H1 (cell line): ENCODE measurements around the gene ING4. TPM values are rescaled to one million over a fixed set of nuclear protein-coding genes. Genes with fewer than 3 reads are reported as not detected.

ENCODE experiments used
- CTCF ChIA-PET: fragments of 300-600 bp; sonication (Branson Sonifier 250); formaldehyde crosslinking; loops from one replicate; lab custom pipeline; 2021; ENCODE audit not compliant: partially characterized antibody; lab: Charles Lee
- POLR2A ChIA-PET: fragments of 300-600 bp; sonication (Branson Sonifier 250); formaldehyde crosslinking; loops from one replicate; lab custom pipeline; 2021; ENCODE audit warnings: inconsistent platforms; ENCODE audit not compliant: partially characterized antibody; lab: Charles Lee
- DNase-seq, 2 experiments: peaks; one replicate each; pipeline versions ENCODE4 v3.0.0 to v3.0.0-alpha.2; 2010 to 2022; ENCODE audit warnings: low spot score in 2 of 2, low read depth in 1 of 2, mixed read lengths in 1 of 2
- FAIRE-seq: peaks from 2 replicates; lab custom pipeline; 2011; peaks lifted over from hg19 to GRCh38; lab: Jason Lieb, UNC
- H2AFZ ChIP-seq: 2 replicates; pipeline ENCODE4 v1.8.1; 2012; ENCODE audit warnings: low read length, inconsistent platforms
- H2AK5ac ChIP-seq: 2 replicates; pipeline ENCODE4 v1.6.1; 2013; ENCODE audit warnings: low read depth, low read length
- H2BK120ac ChIP-seq: replicated peaks from 2 replicates; pipeline ENCODE3; 2013; ENCODE audit warnings: low read depth, low read length, inconsistent platforms
- H2BK12ac ChIP-seq: 2 replicates; pipeline ENCODE4 v1.6.1; 2013; ENCODE audit warnings: low read depth, low read length
- H2BK15ac ChIP-seq: 2 replicates; pipeline ENCODE4 v1.6.1; 2013; ENCODE audit warnings: low read length
- H2BK20ac ChIP-seq: 2 replicates; pipeline ENCODE4 v1.6.1; 2013; ENCODE audit warnings: low read length
- H2BK5ac ChIP-seq: 2 replicates; pipeline ENCODE4 v1.6.1; 2013; ENCODE audit warnings: low read depth, low read length
- H3K14ac ChIP-seq: 2 replicates; pipeline ENCODE4 v1.6.1; 2013; ENCODE audit warnings: inconsistent platforms; ENCODE audit not compliant: insufficient read length
- H3K18ac ChIP-seq: 2 replicates; pipeline ENCODE4 v1.6.1; 2013; ENCODE audit warnings: low read length; ENCODE audit errors: extremely low read depth
- H3K23ac ChIP-seq: 2 replicates; pipeline ENCODE4 v1.6.1; 2013; ENCODE audit warnings: inconsistent platforms; ENCODE audit not compliant: insufficient read length
- H3K23me2 ChIP-seq: 2 replicates; pipeline ENCODE4 v1.6.1; 2013; ENCODE audit warnings: low read depth, low read length
- H3K27ac ChIP-seq: 2 replicates; pipeline ENCODE4 v1.6.1; 2011; ENCODE audit warnings: low read depth, low read length, inconsistent platforms
- H3K27me3 ChIP-seq, 4 experiments: replicated peaks in 1 of 4; 1 replicate in 1 of 4; 2 replicates in 3 of 4; pipeline versions ENCODE4 v1.6.1 to v1.8.1; 2011 to 2013; ENCODE audit warnings: low read length in 3 of 4, mild to moderate bottlenecking in 3 of 4, inconsistent platforms in 2 of 4, mixed read lengths in 2 of 4, moderate library complexity in 1 of 4; ENCODE audit not compliant: control insufficient read depth in 3 of 4, insufficient read depth in 3 of 4; ENCODE audit errors: extremely low read depth in 1 of 4
- H3K36me3 ChIP-seq, 4 experiments: 2 replicates each; pipeline versions ENCODE4 v1.6.1 to v1.8.1; 2011 to 2013; ENCODE audit warnings: mild to moderate bottlenecking in 4 of 4, low read length in 3 of 4, moderate library complexity in 2 of 4, control low read depth in 1 of 4, inconsistent platforms in 1 of 4; ENCODE audit not compliant: insufficient read depth in 4 of 4, control insufficient read depth in 2 of 4
- H3K4ac ChIP-seq: replicated peaks from 2 replicates; pipeline ENCODE3; 2013; ENCODE audit warnings: low read length, low read depth, mixed read lengths, inconsistent platforms; ENCODE audit not compliant: insufficient read length
- H3K4me1 ChIP-seq, 4 experiments: replicated peaks in 1 of 4; 1 replicate in 1 of 4; 2 replicates in 3 of 4; pipeline versions ENCODE4 v1.6.1 to v1.8.1; 2011 to 2013; ENCODE audit warnings: low read length in 3 of 4, inconsistent platforms in 2 of 4, mixed read lengths in 1 of 4; ENCODE audit not compliant: insufficient read depth in 4 of 4, control insufficient read depth in 3 of 4
- H3K4me2 ChIP-seq, 2 experiments: 2 replicates each; pipeline versions ENCODE4 v1.6.1 to v1.8.1; 2011 to 2013; ENCODE audit warnings: low read depth in 2 of 2, low read length in 2 of 2, control low read depth in 1 of 2, inconsistent platforms in 1 of 2, mild to moderate bottlenecking in 1 of 2; ENCODE audit not compliant: insufficient read depth in 1 of 2
- H3K4me3 ChIP-seq, 4 experiments: fragments of 200-600, 300-600 bp in 1 of 4; sonication (generic), shearing (Covaris generic), sonication (Bioruptor Twin) in 1 of 4; 2 replicates each; pipeline versions ENCODE4 v1.5.1 to v1.8.1; 2011 to 2016; ENCODE audit warnings: low read length in 4 of 4, low read depth in 3 of 4, control low read depth in 2 of 4, inconsistent platforms in 2 of 4, mild to moderate bottlenecking in 2 of 4, mixed read lengths in 1 of 4, moderate library complexity in 1 of 4; ENCODE audit not compliant: insufficient read depth in 2 of 4; ENCODE audit errors: extremely low read depth in 1 of 4
- H3K56ac ChIP-seq: replicated peaks from 2 replicates; pipeline ENCODE3; 2013; ENCODE audit warnings: low read depth, mild to moderate bottlenecking, mixed read lengths, low read length, inconsistent platforms; ENCODE audit not compliant: insufficient read length
- H3K79me1 ChIP-seq: 2 replicates; pipeline ENCODE4 v1.6.1; 2013; ENCODE audit warnings: low read depth, low read length, control low read depth
- H3K79me2 ChIP-seq, 2 experiments: 2 replicates each; pipeline versions ENCODE4 v1.6.1 to v1.8.1; 2012 to 2013; ENCODE audit warnings: low read length in 2 of 2, mild to moderate bottlenecking in 2 of 2, inconsistent platforms in 1 of 2; ENCODE audit not compliant: insufficient read depth in 2 of 2, control insufficient read depth in 1 of 2
- H3K9ac ChIP-seq, 4 experiments: replicated peaks in 1 of 4; 1 replicate in 1 of 4; 2 replicates in 3 of 4; pipeline versions ENCODE4 v1.6.1 to v1.8.1; 2011 to 2013; ENCODE audit warnings: low read depth in 3 of 4, low read length in 3 of 4, control low read depth in 2 of 4, mild to moderate bottlenecking in 2 of 4, moderate library complexity in 2 of 4, inconsistent platforms in 1 of 4; ENCODE audit errors: extremely low read depth in 1 of 4
- H3K9me3 ChIP-seq, 2 experiments: 2 replicates each; pipeline versions ENCODE4 v1.6.1 to v1.8.1; 2012 to 2013; ENCODE audit warnings: mild to moderate bottlenecking in 2 of 2, moderate library complexity in 2 of 2, control low read depth in 1 of 2, inconsistent platforms in 1 of 2, low read depth in 1 of 2, low read length in 1 of 2, mixed read lengths in 1 of 2; ENCODE audit not compliant: insufficient read depth in 2 of 2
- H4K20me1 ChIP-seq, 2 experiments: replicated peaks in 1 of 2; 2 replicates each; pipeline versions ENCODE3 to v1.8.1; 2011 to 2013; ENCODE audit warnings: inconsistent platforms in 2 of 2, low read length in 2 of 2, mild to moderate bottlenecking in 1 of 2; ENCODE audit not compliant: insufficient read depth in 2 of 2, control insufficient read depth in 1 of 2
- H4K5ac ChIP-seq: 2 replicates; pipeline ENCODE4 v1.6.1; 2013; ENCODE audit warnings: low read length, low read depth, mixed read lengths, inconsistent platforms; ENCODE audit not compliant: insufficient read length
- H4K8ac ChIP-seq: 2 replicates; pipeline ENCODE4 v1.8.0; 2013; ENCODE audit warnings: mild to moderate bottlenecking, moderate library complexity, low read length, inconsistent platforms; ENCODE audit not compliant: insufficient read depth; ENCODE audit errors: extremely low read depth
- H4K91ac ChIP-seq: replicated peaks from 2 replicates; pipeline ENCODE3; 2013; ENCODE audit warnings: low read length, mixed read lengths, inconsistent platforms; ENCODE audit not compliant: insufficient read length
- ASH2L ChIP-seq: fragments of 200-600, 300-600 bp; sonication (generic); IDR thresholded peaks from one replicate; pipeline ENCODE4 v1.7.1; 2017; ENCODE audit warnings: low read length
- CREB1 ChIP-seq: IDR thresholded peaks from 2 replicates; pipeline ENCODE4 v1.6.1; 2012; ENCODE audit warnings: inconsistent platforms
- GABPA ChIP-seq: IDR thresholded peaks from 2 replicates; pipeline ENCODE4 v1.6.1; 2011; ENCODE audit warnings: mild to moderate bottlenecking, low read length, moderate library complexity, borderline replicate concordance; ENCODE audit not compliant: insufficient read depth
- POLR2AphosphoS5 ChIP-seq: IDR thresholded peaks from 2 replicates; pipeline ENCODE4 v1.6.1; 2011; ENCODE audit warnings: low read depth, low read length
- RNF2 ChIP-seq: fragments of 200-900, 300-1000 bp; sonication (generic); IDR thresholded peaks from 2 replicates; pipeline ENCODE4 v1.7.1; 2016; ENCODE audit warnings: borderline replicate concordance, low read depth, mild to moderate bottlenecking, antibody characterized with exemption, low read length; ENCODE audit not compliant: poor library complexity, severe bottlenecking; ENCODE audit errors: missing control alignments
- SIN3A ChIP-seq, 2 experiments: IDR thresholded peaks in 1 of 2; conservative IDR thresholded peaks in 1 of 2; 2 replicates each; pipeline ENCODE4 v1.6.1; 2011 to 2012; ENCODE audit warnings: low read length in 2 of 2, improper control_type of control experiment in 1 of 2, low read depth in 1 of 2, mild to moderate bottlenecking in 1 of 2
- SUZ12 ChIP-seq: fragments of 200-600 bp; sonication (generic); IDR thresholded peaks from 2 replicates; pipeline ENCODE4 v1.6.1; 2012; ENCODE audit warnings: mild to moderate bottlenecking, inconsistent platforms, low read length, moderate library complexity, mixed read lengths
- WGBS, 2 experiments: shearing (Covaris generic) in 1 of 2; methylation state at CpG; one replicate each; pipeline versions ENCODE4 v1.1.6 to v1.1.7; 2013 to 2015; ENCODE audit warnings: low lambda C conversion rate in 2 of 2, mixed read lengths in 2 of 2, inconsistent platforms in 1 of 2, low coverage in 1 of 2, missing lambda C conversion rate in 1 of 2; ENCODE audit not compliant: insufficient replicate concordance in 2 of 2, insufficient coverage in 1 of 2, insufficient read length in 1 of 2; ENCODE audit errors: extremely low coverage in 1 of 2, missing lambda C conversion rate in 1 of 2; 5-methylcytosine and 5-hydroxymethylcytosine counted together
- polyA plus RNA-seq, 7 experiments: library from polyadenylated mRNA; depleted of rRNA in 3 of 7; stranded (reverse) in 5 of 7; unstranded in 2 of 7; fragments of >200 nt in 5 of 7; fragments of 200-250 nt in 2 of 7; gene quantifications; 1 replicate in 5 of 7; 2 replicates in 1 of 7; 4 replicates in 1 of 7; pipeline versions ENCODE4 v1.2.1 to v1.2.3, GENCODE V29; 2011 to 2013; ENCODE audit warnings: missing spikeins in 2 of 7, mixed read lengths in 2 of 7
- total RNA-seq: library from RNA; stranded (reverse); fragmentation: NEBNext Ultra II Directional; extraction: Animal tissue kit (Norgen Biotek cat#: 25700); gene quantifications from 2 replicates; pipeline ENCODE4 v1.2.1, GENCODE V29; 2021
- TF ChIP-seq, protein P1 (sequence below): IDR thresholded peaks from 2 replicates; pipeline ENCODE4 v1.6.1; 2012; ENCODE audit warnings: inconsistent platforms

Gene ING4
- total and polyA plus RNA-seq, 2 of the 8 experiments (the other 6 are each of a cell fraction or from before 2014, with no cell fraction given) = 22.9 to 28.6 TPM

DNA sequence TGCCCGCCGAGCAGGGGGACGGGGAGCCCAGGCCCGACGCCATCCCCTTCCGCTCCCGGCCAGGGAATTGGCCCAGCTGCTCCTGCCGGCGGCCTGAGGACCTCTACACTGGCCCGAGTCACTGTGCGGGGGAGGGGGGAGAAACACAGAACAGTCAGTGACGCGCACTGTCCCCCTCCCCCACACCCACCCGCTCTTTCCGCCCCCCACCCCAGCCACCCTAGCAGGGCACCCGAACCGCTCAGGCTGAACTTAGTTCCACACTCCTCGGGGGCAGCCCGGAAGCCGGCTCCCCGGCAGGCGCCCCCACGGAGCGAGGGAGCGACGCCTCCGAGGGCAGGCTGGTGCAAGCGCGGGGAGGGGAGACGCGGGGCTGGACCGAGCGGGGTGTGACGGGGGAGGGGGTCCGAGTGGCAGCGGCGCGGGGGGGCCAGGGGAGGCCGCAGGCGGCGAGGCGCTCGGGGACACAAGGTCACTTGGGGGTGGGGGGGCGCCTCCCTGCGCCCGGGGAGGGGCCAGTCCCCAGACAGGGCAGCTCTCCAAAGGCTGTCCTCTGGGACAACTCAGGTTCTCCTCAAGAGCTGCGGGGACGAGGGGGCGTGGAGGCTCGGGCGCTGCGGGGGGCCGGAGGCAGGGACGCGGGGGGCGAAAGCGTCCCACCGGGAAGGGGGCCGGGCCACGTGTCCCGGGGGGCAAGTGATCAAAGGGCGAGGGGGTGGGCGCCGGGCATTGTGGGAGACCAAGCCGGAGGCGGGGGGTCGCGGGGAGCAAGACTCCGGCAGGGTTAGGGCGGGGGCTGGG lies 56.4 kb downstream of the ING4 start:
- no peak overlapping the region for H3K23ac ChIP-seq
- no peak overlapping the region for H2AK5ac ChIP-seq
- peak overlapping the region; percentile 83 for H3K18ac ChIP-seq
- no peaks in the 10 kb centered on the region for H3K9me3 ChIP-seq
- H3K27me3 ChIP-seq = no peaks in the 10 kb centered on the region
- no peak overlapping the region for H3K56ac ChIP-seq
- peaks cover 12 to 34% (median 15%) of the 10 kb centered on the region in 4 experiments for H3K36me3 ChIP-seq
- no peak for FAIRE-seq
- 6% methylated on average over 20 of the region's 70 CpGs; no CpG with 5 or more reads in 1 of the 2 experiments for WGBS, 2 experiments
- H2BK12ac ChIP-seq = no peak overlapping the region
- H3K9ac ChIP-seq = peak overlapping the region in 3 of 4 experiments; percentile 57 to 76 (median 65); a peak in 6 of 7 replicates
- H2BK20ac ChIP-seq = no peak overlapping the region
- no peak overlapping the region for H2BK15ac ChIP-seq
- no peak overlapping the region for H3K14ac ChIP-seq
- peaks cover 22 to 43% of the 10 kb centered on the region in 2 experiments for H3K79me2 ChIP-seq
- peak overlapping the region; percentile 85; the same call in 1 of the 2 replicates for H2BK5ac ChIP-seq
- H3K4ac ChIP-seq = no peak overlapping the region
- TF ChIP-seq SIN3A (conservative IDR thresholded peaks at IDR 0.05 in 1 of 2, IDR thresholded peaks at IDR 0.05 in 1 of 2; ENCODE audit: low read depth in 1 of 2, low read length in 2 of 2) (peak; percentile 10 to 12; a peak in 1 of 4 replicates), RNF2 (no peak), SUZ12 (no peak), POLR2AphosphoS5 (no peak), CREB1 (peak; percentile 33; the same call in 1 of the 2 replicates), GABPA (no peak), ASH2L (peak; percentile 4)
- TF ChIP-seq, protein P1, sequence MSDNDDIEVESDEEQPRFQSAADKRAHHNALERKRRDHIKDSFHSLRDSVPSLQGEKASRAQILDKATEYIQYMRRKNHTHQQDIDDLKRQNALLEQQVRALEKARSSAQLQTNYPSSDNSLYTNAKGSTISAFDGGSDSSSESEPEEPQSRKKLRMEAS = peak; percentile 32; the same call in 1 of the 2 replicates
- TF ChIP-seq, all 59 proteins: peak for 4
- Histone ChIP-seq H3K4me3 (peak overlapping the region; percentile 82 to 93 (median 87)), H2BK120ac (no peak overlapping the region), H4K20me1 (peaks cover 18 to 24% of the 10 kb centered on the region in 2 experiments), H4K8ac (peak overlapping the region; percentile 87), H3K79me1 (peaks cover 16% of the 10 kb centered on the region), H3K4me1 (peaks cover 7 to 25% (median 16%) of the 10 kb centered on the region in 4 experiments), H2AFZ (no peak overlapping the region), H3K4me2 (peak overlapping the region; percentile 92 to 99), H3K23me2 (peaks cover 16% of the 10 kb centered on the region; the same call in 1 of the 2 replicates), H4K91ac (no peak overlapping the region), H3K27ac (peak overlapping the region; percentile 48; the same call in 1 of the 2 replicates), H4K5ac (no peak overlapping the region)
- ChIA-PET POLR2A (interaction anchor here (0.6 to 13.4 kb wide), 23 partner anchors 9 to 260 kb away, joined by 3 to 225 read pairs (median 4); partner anchors contain the start of genes COPS7A, GAPDH, NOP2 and TPI1), CTCF (interaction anchor here (0.7 to 4.3 kb wide), 7 partner anchors 8 to 745 kb away, joined by 3 to 25 read pairs (median 3); no protein-coding TSS in a partner anchor)
- no peak for DNase-seq
